GM19328 (cell line): ENCODE data around the gene OR52K2.
"Not testable (repeated sequence)": the region's sequence is repeated elsewhere in the genome, so short reads cannot be mapped to it uniquely, and the experiment has no call there.

Experiments
- ATAC-seq: cut with Tn5 transposase; IDR thresholded peaks from one replicate; pipeline ENCODE4 v1.9.1; 2021; ENCODE audit warnings: mild to moderate bottlenecking, moderate library complexity; ENCODE audit not compliant: unreplicated experiment

The OR52K2 gene

DNA sequence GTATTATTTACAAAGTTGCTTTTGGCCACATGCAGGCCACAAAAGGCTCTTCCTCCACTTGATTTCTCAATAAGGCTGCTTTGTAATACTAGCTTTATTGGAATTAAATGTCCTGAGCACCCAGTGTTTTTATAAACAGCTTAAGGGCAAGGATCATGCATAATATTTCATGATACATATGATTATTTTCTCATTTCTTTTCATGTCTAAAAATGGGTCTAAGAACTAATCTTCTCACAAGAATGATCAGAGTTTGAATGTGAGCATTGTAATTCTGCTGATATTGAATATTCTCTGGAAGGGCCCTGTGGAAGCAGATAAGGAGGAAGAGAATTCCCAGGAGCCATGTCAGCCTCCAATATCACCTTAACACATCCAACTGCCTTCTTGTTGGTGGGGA is at the start of gene OR52K2:
OR52K2 (plus strand) TSS at position 301 of the 400 bp plus-strand sequence; CDS start at position 346, 45 bp downstream.
- no peak for ATAC-seq

DNA sequence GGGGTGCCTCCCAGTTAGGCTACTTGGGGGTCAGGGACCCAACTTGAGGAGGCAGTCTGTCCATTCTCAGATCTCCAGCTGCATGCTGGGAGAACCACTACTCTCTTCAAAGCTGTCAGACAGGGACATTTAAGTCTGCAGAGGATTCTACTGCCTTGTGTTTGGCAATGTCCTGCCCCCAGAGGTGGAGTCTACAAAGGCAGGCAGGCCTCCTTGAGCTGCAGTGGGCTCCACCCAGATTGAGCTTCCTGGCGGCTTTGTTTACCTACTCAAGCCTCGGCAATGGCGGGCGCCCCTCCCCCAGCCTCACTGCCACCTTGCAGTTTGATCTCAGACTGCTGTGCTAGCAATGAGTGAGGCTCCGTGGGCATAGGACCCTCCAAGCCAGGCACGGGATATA is 42.9 kb upstream of the OR52K2 start:
- not testable (repeated sequence) for ATAC-seq

DNA sequence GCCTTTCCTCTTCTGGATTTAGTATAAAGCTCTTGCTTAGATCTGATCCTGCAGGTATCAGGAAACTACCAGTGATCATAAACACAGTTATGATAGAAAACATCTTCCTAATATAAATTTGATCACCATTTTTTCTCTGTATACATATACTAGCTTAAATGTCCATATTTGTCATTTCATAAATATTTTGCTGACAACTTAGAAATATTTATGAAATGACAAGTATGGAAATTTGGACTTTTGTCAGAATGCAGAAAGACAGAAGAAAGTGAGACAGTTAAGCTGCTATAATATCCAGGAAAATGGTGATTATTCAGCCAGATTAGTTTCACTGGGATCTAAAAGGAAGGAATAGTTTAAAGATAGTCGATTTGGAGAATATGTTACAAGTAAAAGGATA is 32.8 kb upstream of the OR52K2 start:
- ATAC-seq: no peak

DNA sequence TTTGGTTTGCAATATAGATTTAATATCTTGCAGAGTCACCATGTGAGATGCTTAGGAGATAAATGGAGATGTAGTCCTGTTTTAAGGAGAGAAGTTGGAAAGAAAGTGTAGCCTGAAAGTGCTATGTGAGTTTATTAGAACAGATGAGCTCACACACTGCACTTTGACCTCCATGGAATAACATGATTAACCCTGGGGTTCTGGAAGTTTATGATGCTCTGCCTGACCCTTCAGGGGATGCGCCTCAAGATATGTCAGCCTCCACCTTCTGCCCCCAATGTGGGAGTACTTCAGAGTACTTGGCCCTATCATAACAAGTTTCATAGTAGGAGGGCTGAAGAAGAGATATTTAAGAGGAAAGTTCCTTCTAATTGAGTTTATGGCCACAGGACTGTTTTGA is 32.3 kb upstream of the OR52K2 start:
- no peak for ATAC-seq

DNA sequence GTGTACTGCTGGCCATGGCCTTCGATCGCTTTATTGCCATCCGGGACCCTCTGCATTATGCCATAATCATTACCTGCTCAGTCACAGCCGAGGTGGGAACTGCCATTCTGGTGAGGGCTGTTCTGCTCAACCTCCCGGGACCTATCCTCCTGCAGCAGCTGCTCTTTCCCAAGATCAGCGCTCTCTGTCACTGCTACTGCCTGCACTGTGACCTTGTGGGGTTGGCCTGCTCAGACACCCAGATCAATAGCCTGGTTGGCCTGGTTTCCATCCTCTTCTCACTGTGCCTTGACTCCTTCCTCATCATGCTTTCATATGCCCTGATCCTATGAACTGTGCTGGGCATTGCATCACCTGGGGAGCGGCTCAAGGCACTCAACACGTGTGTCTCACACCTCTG is 30.7 kb upstream of the OR52K2 start:
- no peak for ATAC-seq

DNA sequence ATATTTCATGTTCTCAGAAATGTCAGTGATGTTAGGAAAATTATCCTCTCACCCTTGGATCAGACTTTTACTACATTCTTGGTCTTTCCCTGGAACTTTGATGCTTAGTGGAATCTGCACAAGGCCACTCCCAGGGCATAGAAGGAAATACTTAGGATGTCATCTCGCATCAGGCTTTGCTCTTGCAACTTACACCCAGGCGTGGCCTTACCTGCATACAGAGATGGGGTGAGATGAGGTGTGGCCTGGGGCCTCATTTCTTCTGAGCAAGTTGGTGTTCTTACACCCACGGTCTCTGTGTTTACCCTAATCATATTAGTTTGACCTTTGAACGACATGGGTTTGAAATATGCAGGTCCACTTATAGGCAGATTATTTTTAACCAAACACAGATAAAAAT is 19.0 kb upstream of the OR52K2 start:
- no peak for ATAC-seq

DNA sequence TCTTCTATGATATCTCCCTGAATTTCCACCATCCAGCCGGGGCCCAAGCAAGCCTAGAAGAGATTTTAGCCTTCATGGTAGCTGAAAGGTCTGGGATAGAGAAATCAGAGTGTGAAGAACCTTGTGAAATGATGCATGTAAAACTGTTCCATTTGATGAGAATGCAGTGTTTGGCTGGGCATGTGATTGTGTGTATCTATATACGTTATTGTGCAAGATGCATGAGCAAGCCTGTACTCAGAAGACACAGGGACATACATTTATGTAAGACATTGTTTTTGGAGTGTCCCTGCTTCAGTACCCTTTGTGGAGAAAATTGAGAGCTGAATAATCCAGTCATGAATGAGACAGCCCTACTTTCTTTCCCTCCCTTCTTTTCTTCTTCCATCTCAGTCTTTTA is 15.2 kb upstream of the OR52K2 start:
- ATAC-seq: no peak

DNA sequence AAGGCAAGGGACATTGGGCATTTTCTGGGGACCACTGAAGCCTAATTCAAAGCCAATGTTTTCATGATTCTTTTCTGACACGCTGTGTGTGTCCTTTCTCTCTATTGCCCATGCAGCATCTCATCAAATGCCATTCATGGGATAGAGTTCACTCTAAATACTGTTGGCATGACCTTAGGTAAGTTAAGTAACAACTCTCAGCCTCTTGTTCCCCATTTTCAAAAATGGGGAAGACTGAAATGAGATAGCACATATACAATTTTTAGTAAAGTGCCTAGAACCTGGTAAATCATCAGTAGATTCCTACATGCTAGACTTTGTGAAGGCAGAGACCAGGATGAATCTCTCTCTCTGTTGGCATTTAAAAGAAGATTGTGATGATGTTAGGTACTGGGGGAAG is 12.7 kb upstream of the OR52K2 start:
- ATAC-seq: no peak

DNA sequence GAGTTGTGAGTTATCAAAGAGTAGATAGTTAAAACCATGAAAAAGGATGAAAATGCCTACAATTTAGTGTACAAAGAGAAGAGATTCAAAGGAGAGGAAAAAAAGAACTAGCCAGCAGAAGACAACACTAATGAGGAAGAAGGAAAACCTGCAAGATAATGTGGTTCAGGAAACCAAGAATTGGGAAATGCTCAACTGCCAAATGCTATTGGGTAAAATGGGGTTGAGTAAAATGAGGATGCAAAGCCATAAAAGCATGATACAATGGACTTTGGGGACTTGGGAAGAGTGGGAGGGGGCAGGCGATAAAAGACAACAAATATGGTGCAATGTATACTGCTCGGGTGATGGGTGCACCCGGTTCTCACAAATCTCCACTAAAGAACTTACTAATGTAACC is 7.6 kb upstream of the OR52K2 start:
- ATAC-seq: no peak

DNA sequence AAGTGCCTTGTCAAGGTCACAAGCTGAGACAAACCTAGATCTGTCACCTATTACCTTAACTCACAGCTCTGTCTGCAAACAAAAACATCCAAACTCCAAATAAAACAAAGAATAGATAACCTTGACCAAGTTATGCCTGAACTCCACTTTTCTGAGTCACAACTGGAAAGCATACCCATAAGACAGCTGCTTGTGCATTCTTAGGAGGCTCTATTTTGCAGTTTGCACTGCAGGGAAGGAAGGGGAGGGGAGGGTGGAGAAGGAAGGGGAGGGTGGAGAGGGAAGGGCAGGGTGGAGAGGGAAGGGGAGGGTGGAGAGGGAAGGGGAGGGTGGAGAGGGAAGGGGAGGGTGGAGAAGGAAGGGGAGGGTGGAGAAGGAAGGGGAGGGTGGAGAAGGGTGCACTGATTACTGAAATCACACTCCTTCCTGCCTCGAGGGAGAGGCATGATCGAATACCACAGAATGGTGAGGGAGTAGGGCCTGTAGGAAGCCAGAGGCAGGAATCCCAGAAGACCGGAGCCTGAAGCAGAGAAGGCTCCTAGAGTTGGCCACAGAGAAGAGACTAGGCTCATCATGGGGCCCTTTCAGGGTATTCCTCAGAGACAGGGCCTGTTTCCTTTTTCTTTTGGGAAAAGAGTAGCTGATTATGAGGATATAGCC is 5.7 kb upstream of the OR52K2 start:
- ATAC-seq: no peak

DNA sequence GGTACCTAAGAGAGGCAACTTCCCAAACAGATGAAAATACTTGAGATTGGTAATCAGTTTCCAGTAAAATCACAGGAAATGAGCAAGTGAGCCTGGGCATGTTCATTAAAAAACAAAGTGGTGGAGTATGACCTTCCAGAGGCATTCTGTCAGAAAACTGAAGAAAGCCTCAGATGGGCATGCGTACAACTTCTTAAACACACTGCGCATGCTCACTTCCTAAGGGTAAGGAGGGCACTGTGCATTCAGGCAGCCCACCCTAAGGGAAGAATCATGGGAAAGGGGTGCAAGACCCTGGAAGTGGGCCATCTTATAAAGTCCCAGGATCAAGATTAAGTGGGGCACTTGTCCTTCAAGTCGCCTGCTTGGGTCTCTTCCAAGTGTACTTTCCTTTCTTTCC is 4.0 kb downstream of the OR52K2 start:
- no peak for ATAC-seq

DNA sequence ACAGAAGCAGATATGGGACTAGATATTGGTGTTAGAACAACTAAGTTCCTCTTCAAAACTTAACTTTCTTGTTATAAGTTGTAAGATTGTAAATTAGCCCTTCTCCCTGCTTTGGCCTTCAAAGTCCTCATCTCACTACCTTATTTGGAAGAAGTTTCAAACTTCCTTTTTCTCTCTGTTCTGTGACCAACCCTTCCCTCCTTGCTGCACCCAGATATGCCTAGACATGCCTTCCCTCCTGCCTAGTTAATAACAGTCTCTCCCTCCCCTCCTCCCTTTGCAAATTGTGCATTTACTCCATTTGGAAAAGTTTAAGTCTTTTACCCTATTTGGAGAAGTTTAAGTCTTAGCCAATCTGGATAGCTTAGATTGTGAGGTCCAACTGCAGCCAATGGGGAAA is 4.9 kb downstream of the OR52K2 start:
- no peak for ATAC-seq

DNA sequence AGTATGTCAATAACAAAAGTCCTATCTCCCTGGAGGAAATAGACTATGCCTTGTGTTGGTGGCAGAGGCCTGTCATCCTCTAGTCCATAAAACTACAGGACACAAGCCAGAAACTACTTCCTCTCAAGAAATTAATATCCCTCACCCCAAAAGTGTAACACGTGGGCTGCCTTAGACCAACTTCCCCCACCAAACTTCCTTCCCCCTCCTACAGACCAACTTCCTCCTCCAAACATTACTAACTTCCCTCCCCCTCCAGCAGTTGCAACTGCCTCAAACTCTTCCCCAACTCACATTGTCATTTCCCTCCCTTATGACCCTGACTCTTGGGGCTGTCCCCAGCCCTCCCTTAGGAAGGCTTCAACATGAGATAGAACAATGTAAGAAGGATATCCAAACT is 6.3 kb downstream of the OR52K2 start:
- no peak for ATAC-seq

DNA sequence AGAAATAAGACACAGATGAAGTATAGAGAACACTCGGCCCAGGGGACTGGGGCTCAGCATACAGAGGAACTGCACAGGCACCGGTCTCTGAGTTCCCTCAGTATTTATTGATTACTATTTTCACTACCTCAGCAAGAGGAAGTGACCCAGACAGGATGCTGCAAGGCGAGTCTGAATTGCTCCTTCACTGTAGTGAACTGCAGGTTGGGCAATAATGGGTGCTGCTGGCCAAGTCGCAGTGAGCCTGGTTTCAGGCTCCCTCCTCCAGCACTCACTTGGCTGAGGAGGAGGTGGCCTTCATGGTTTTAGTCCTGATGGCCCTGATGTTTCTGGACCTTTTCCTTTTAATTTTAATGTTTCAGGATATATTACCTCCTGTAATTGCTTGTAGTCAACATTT is 10.4 kb downstream of the OR52K2 start:
- ATAC-seq: peak; percentile 90

DNA sequence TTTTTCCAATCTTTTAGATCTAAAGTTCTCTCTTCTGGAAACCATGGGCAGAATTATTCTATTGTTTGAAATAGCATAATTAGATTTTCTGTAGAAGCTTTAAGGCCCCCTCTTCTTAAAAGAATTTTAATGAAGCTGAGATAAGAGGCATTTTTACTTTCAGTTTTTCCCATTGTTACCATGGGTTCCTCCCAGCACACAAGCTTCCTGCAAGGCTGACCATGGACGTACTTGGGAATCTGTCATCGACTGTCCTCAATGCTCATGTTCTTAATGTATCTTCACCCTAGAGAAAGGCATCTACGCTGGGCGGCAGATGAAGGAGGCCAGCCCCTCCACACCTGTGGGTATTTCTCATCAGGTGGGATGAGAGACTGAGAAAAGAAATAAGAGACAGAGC is 11.1 kb downstream of the OR52K2 start:
- no peak for ATAC-seq

DNA sequence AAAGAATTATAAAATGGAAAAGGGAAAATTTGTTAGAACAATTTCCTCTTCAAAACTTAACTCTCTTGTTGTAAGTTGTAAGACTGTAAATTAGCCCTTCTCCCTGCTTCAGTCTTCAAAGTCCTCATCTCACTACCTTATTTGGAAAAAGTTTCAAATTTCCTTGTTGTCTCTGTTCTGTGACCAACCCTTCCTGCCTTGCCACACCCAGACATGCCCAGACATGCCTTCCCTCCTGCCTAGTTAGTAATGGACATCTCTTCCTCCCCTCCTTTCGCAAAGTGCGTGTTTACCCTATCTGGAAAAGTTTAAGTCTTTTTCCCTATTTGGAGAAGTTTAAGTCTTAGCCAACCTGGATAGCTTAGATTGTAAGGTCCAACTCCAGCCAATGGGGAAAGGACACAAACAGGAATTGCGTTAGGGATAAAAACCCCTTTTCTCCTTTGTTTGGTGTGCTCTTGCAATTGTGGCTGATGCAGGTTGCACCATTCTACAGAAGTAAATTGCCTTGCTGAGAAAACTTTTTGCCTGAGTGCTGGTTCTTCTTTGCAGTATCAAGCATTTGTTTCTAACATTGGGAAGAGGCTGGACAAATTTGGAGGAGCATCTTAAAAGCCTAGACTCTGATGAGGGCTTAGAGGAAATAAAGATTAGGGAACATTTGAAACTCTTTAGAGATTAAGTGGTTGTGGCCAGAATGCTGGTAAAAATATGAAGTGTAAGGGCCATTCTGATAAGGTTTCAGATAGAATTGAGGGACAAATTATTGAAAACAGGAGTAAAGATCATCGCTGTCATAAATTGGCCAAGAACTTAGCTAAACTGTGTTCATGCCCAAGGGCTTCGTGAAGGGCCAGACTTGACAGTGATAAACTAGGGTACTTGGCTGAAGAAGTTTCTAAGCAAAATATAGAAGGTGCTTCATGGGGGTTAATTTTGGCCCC is 15.4 kb downstream of the OR52K2 start:
- ATAC-seq: no peak

DNA sequence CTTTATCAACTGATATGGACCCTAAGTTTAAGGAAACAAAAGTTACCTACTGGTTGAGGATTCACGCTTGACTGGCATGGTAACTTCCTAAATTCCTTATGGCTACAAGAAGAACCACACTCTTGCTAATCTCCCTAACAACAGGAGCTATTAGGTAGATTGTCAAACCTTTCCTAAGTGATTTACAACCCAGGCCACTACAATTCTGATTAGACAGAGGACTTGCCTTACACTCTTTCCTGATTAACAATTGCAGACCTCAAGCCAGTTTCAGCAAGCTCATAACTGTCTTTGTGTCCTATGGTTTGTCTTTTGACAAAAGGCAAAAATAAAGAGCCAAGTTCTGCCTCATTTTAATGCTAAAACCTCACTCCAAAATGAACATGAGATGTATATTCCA is 16.3 kb downstream of the OR52K2 start:
- ATAC-seq: no peak

DNA sequence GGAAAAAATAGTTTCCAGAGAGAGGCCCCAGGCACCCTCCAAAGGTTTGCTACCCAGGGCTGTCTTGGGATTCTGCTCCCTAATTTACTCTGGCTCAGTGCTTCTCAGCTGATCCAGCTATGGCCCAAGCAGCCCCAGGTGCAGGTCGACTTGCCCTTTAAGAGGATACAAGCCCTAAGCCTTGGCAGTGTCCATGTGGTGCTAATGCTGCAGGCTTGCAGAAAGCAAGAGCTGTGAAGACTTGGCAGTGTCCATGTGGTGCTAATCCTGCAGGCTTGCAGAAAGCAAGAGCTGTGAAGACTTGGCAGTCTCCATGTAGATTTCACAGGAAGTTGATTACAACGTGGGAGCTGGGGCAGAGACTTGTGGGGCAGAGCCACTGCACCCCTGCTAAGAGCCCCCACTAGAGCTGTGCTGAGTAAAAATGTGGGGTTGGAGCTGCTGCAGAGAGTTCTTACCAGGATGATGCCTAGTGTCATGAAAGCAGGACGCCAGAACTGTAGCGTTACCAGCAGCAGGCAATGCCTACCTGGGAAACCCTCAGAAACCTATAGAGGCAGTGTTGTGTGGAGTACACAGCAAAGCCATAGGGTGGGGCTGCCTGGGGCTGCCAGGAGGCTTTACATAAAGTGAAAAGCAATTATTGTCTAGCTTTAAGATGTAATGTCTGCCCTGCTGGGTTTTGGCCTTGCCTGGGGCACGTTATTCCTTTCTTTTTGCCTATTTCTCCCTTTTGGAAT is 17.2 kb downstream of the OR52K2 start:
- no peak for ATAC-seq

DNA sequence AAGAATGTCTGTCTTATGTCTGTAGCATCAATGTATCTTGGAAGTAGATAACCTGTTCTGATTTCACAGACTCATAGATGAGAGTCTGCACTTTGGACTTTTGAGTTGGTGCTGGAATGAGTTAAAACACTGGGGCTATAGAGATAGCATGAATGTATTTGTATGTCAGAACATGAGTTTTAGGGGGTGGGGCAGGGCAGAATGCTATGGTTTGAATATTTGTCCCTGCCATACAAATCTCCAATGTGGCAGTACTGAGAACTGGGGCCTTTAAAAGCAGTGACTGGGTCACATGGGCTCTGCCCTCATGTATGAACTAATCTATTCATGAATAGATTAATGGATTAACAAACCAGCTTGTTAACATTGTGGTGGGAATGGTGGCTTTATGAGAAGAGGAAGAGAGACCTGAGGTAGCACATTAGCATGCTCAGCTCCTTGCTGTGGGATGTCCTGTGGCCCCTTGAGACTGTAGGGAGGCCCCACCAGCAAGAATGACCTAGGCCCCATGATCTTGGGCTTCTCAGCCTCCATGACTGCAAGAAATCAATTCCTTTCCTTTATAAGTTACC is 17.9 kb downstream of the OR52K2 start:
- ATAC-seq: no peak

DNA sequence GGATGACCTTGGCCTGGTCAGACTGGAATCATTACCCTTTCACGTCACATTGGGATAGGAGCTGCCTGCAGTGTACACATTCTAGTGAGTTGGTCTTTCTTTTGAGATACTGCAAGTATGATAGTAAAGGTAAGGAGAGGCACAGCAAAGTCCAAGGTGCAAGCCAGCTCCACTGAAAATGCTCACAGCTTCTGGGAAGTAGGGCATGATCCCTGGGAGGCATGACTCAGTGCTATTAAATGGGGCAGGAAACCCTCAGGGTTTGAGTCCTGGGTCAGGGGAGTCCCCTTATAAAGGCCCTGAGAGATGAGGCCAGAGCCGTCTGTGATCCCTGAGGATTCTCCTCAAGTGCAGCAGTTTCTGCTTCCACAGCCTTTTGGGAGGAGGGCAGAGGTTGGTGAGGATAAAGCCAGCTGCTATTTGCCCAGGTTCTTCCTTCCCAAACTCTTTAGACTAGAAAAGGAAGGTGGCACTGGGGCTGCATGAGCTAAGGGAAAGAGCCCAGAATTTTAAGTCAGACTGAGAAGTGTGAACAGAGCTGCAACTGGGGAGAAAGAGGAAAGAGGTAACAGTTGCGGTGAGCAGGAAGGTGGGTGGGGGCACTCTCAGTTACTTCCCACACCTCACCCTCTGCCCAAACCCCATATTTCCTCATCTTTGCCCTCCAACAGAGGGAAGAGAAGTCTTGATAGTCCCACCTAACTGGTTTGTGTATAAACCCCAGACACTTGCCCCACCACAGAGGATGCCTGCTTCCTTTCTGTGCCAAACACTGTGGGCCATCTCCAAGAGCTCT is 18.9 kb downstream of the OR52K2 start:
- ATAC-seq: no peak
